Measurements from ENCODE around the gene NEDD8.

NEDD8 gene

DNA sequence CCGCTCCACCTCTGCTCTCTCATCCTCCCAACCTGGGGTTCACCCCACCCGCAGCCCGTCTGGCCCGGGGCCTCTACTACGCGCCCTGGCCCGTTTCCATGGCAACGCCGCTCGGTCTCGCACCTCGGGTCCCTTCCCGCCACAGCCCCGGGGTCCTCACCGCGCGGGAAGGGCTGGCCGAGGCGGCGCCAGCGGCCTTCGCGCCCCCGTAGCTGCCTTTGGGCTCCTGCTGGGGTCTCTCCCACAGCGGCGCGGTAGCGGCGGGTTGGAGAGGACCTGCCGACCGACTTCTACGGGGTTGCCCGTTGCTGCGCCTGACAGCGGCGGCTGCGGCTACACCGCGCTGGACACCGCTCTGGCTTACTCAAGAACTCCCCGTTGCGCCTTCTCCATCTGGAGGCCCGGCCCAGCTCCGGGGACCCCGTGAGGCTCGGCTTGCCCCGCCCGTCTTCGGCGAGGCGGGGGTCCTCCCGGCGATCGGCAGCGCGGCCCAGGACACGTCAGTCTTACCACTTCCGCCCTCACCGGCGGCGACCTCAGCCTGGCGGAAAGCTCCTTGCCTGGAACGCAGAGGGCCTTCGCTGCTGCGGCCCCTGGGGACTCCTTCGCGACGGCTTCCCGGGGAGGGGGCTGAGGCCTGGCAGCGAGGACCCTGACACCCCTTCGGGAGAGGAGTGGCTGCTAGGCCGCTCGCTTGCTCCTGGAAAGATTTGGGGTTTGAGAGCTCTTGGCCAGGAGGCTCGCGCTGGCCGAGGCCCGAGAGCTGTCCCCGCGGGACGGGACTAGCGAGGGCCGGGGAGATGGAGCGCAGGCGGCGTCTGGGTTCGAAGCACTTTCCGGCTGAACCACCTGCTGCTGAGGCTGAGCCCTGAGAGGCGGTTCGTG, 36.7 kb downstream of the NEDD8 start, which contains the start of gene TM9SF1:
TM9SF1 (minus strand) TSS at position 256 of the 885 bp plus-strand sequence. CDS start 422 bp downstream, outside the sequence.
- DNase-seq (ENCODE audit: low spot score): peak; percentile 95
- TF ChIP-seq CTCF (IDR thresholded peaks at IDR 0.05; ENCODE audit: extremely low read depth, insufficient read depth, missing control alignments): no peak
- in situ Hi-C loops (cut with MboI; ENCODE audit: low pct_unique_long_range_greater_than_20kb, low sequenced_read_pairs, unreplicated experiment): no loop called here

DNA sequence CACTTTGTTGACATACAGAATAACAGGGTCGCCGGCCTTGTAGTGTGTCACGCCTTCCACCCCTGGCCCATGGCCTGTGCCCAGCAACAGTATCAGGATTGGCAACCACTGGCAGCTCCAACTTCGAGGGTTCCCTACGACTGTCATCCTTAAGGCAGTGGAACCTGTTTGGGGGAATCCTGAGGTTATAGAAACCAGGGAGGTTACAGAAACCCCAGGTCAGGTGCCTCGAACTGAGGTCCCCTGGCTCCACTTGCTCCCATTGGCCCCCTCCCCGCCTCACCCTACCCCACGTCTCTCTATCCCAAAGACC, 37.3 kb downstream of the NEDD8 start:
- in situ Hi-C loops (cut with MboI; ENCODE audit: low pct_unique_long_range_greater_than_20kb, low sequenced_read_pairs, unreplicated experiment): no loop called here
- no peak for DNase-seq (ENCODE audit: low spot score)
- no peak for TF ChIP-seq CTCF (IDR thresholded peaks at IDR 0.05; ENCODE audit: extremely low read depth, insufficient read depth, missing control alignments)

GRCh38 chr14:24194186-24194872, 37.8 kb downstream of the NEDD8 start:
- TF ChIP-seq CTCF (IDR thresholded peaks at IDR 0.05; ENCODE audit: extremely low read depth, insufficient read depth, missing control alignments): no peak
- DNase-seq (ENCODE audit: low spot score): no peak

DNA sequence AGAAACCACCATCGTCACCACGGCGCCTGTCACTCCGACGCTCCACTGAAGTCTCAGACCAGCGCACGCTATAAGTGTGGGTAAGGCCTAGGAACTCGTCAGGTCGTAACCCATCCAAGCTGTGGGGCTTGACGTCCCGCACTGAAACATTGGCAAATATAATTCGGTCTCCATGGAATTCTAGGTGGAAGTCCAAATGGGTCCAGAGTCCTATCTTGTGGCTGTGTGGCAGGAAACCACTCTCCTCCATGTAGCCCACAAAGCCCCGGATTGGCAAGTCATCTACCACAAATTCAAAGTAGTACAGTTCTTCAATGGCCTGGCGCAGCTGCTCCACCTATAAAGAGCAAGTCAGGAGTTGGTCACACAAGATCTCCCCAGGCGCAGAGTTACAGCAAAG, 39.2 kb downstream of the NEDD8 start:
- in situ Hi-C loops (cut with MboI; ENCODE audit: low pct_unique_long_range_greater_than_20kb, low sequenced_read_pairs, unreplicated experiment): no loop called here
- TF ChIP-seq CTCF (IDR thresholded peaks at IDR 0.05; ENCODE audit: extremely low read depth, insufficient read depth, missing control alignments): no peak
- DNase-seq (ENCODE audit: low spot score): no peak

More at GRCh38 chr14:24194186-24194872, 37.8 kb downstream of the NEDD8 start:
- in situ Hi-C loops (cut with MboI; ENCODE audit: low pct_unique_long_range_greater_than_20kb, low sequenced_read_pairs, unreplicated experiment): no loop called here

DNA sequence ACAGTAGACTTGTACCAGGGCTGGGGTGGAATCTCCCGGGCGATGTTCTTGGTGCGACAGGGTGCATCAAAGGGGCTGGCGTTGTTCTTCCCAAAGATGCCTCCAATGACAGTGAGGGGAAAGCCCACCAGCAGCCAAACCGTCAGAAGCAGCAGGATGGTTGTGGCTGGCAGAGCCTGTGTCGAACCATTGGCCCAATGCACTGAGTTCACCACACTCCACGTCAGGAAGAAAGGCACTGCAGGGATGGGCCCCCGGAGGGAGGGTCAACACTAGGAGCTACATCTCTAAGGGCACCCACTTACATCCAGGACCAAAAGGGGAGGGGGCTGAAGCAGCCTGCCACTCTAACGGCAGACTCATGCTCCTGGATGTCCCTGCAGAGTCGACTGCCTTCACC, 41.8 kb downstream of the NEDD8 start:
- DNase-seq (ENCODE audit: low spot score): no peak
- in situ Hi-C loops (cut with MboI; ENCODE audit: low pct_unique_long_range_greater_than_20kb, low sequenced_read_pairs, unreplicated experiment): no loop called here
- TF ChIP-seq CTCF (IDR thresholded peaks at IDR 0.05; ENCODE audit: extremely low read depth, insufficient read depth, missing control alignments): no peak

DNA sequence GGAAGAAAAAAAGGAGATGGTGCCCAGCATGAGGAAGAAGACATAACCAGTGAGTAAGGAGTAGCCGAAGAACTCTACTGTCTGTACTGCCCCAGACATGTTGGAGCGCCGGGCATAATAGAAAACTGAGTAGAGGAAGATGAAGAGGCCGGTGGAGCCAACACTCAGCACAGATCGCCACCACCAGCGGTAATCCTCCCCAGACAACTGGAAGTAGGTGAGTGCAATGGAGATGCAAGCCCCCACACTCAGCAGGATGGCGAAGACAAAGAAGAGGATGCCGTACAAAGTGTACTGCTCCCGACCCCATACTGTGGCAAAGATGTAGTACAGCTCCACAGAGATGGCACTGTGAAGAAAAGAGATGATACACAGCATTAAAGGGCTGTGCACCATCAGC, 42.7 kb downstream of the NEDD8 start:
- in situ Hi-C loops (cut with MboI; ENCODE audit: low pct_unique_long_range_greater_than_20kb, low sequenced_read_pairs, unreplicated experiment): no loop called here
- no peak for DNase-seq (ENCODE audit: low spot score)
- TF ChIP-seq CTCF (IDR thresholded peaks at IDR 0.05; ENCODE audit: extremely low read depth, insufficient read depth, missing control alignments): no peak
